HepG2 (cell line): ENCODE results near the gene MRPL9. TPM values are rescaled to one million over a fixed set of nuclear protein-coding genes. Genes with fewer than 3 reads are reported as not detected.

Experiments
- ASH2L ChIP-seq: fragments of 300-600, 200-600 bp; sonication (generic); IDR thresholded peaks from 2 replicates; pipeline ENCODE4 v1.7.0; 2017; ENCODE audit warnings: low read depth, mild to moderate bottlenecking, moderate library complexity, mixed read lengths, low read length; ENCODE audit not compliant: insufficient read length
- CBFB ChIP-seq: sonication (generic); formaldehyde crosslinking; IDR thresholded peaks from 2 replicates; pipeline ENCODE4 v1.4.0; 2020; ENCODE audit warnings: missing genetic modification reagents
- FOXP1 ChIP-seq, 2 experiments: fragments of 450-650 bp in 1 of 2; IDR thresholded peaks; 2 replicates each; pipeline ENCODE4 v1.6.1; 2017 to 2018; ENCODE audit warnings: antibody characterized with exemption in 1 of 2
- GABPB1 ChIP-seq: IDR thresholded peaks from 2 replicates; pipeline ENCODE4 v1.6.1; 2016; ENCODE audit warnings: mild to moderate bottlenecking, missing genetic modification reagents, moderate library complexity, missing compliant biosample characterization
- HCFC1 ChIP-seq: fragments of 150-350 bp; IDR thresholded peaks from 2 replicates; pipeline ENCODE4 v1.6.1; 2014; ENCODE audit warnings: low read depth, low read length
- JDP2 ChIP-seq: sonication (generic); formaldehyde crosslinking; IDR thresholded peaks from 2 replicates; pipeline ENCODE4 v1.8.1; 2022; ENCODE audit warnings: missing genetic modification reagents, borderline replicate concordance
- MTF2 ChIP-seq: sonication (generic); formaldehyde crosslinking; IDR thresholded peaks from 2 replicates; pipeline ENCODE4 v1.5.0; 2020; ENCODE audit warnings: missing genetic modification reagents, borderline replicate concordance
- PCBP1 ChIP-seq: fragments of 200-400 bp; formaldehyde crosslinking; IDR thresholded peaks from 2 replicates; pipeline ENCODE4 v1.6.1; 2017; ENCODE audit warnings: mild to moderate bottlenecking, low read depth, low read length, borderline replicate concordance
- PITX1 ChIP-seq: sonication (generic); formaldehyde crosslinking; IDR thresholded peaks from 2 replicates; pipeline ENCODE4 v1.5.1; 2020; ENCODE audit warnings: mild to moderate bottlenecking, missing genetic modification reagents
- SATB2 ChIP-seq: sonication (generic); formaldehyde crosslinking; IDR thresholded peaks from 2 replicates; pipeline ENCODE4 v1.5.0; 2020; ENCODE audit warnings: missing genetic modification reagents
- SETDB1 ChIP-seq: sonication (generic); formaldehyde crosslinking; IDR thresholded peaks from 2 replicates; pipeline ENCODE4 v1.5.1; 2020; ENCODE audit warnings: missing genetic modification reagents, mild to moderate bottlenecking, borderline replicate concordance
- SNRNP70 ChIP-seq: fragments of 200-400 bp; formaldehyde crosslinking; IDR thresholded peaks from 2 replicates; pipeline ENCODE4 v1.6.1; 2017; ENCODE audit warnings: mild to moderate bottlenecking, low read depth, low read length, moderate library complexity
- SP5 ChIP-seq: IDR thresholded peaks from 2 replicates; pipeline ENCODE4 v1.6.1; 2016; ENCODE audit warnings: low read depth, borderline replicate concordance
- TBX3 ChIP-seq: fragments of 450-650 bp; IDR thresholded peaks from 2 replicates; pipeline ENCODE4 v1.6.1; 2017; ENCODE audit warnings: antibody characterized with exemption, mild to moderate bottlenecking, inconsistent platforms, borderline replicate concordance
- ZNF563 ChIP-seq: sonication (generic); formaldehyde crosslinking; IDR thresholded peaks from 2 replicates; pipeline ENCODE4 v1.8.0; 2022; ENCODE audit warnings: mild to moderate bottlenecking, moderate library complexity, missing genetic modification reagents
- ZNF605 ChIP-seq: sonication (generic); formaldehyde crosslinking; IDR thresholded peaks from 2 replicates; pipeline ENCODE4 v1.8.0; 2022; ENCODE audit warnings: mild to moderate bottlenecking, missing genetic modification reagents
- ZSCAN25 ChIP-seq: sonication (generic); formaldehyde crosslinking; IDR thresholded peaks from 2 replicates; pipeline ENCODE4 v1.8.0; 2022; ENCODE audit warnings: mild to moderate bottlenecking, missing genetic modification reagents
- polyA plus RNA-seq, 8 experiments: library from polyadenylated mRNA; depleted of rRNA in 3 of 8; stranded (reverse) in 7 of 8; unstranded in 1 of 8; fragments of >200 nt; fragmentation: Illumina TruSeq in 4 of 8; extraction: Trizol in 4 of 8; gene quantifications; 2 replicates each; pipeline versions ENCODE4 v1.2.1 to v1.2.3, GENCODE V29; 2011 to 2016; ENCODE audit warnings: low read depth in 4 of 8, missing spikeins in 1 of 8, mixed read lengths in 1 of 8; ENCODE audit not compliant: insufficient read depth in 1 of 8
- total RNA-seq, 5 experiments: library from RNA; depleted of rRNA; stranded (reverse); fragments of >200 nt; fragmentation: Illumina TruSeq; extraction: Trizol; gene quantifications; 2 replicates each; pipeline ENCODE4 v1.2.3, GENCODE V29; 2016; ENCODE audit warnings: low read depth in 1 of 5
- TF ChIP-seq, protein P1 (sequence below): sonication (generic); formaldehyde crosslinking; IDR thresholded peaks from 2 replicates; pipeline ENCODE4 v1.4.0; 2020; ENCODE audit warnings: mild to moderate bottlenecking, missing genetic modification reagents
- TF ChIP-seq, protein P2 (sequence below): sonication (generic); formaldehyde crosslinking; IDR thresholded peaks from 2 replicates; pipeline ENCODE4 v1.4.0; 2020; ENCODE audit warnings: mild to moderate bottlenecking, missing genetic modification reagents, borderline replicate concordance
- TF ChIP-seq, protein P3 (sequence below): sonication (generic); formaldehyde crosslinking; IDR thresholded peaks from 2 replicates; pipeline ENCODE4 v1.5.0; 2020; ENCODE audit warnings: missing genetic modification reagents, mild to moderate bottlenecking, borderline replicate concordance

Gene MRPL9
- total and polyA plus RNA-seq, 2 of the 13 experiments (the other 11 are each of a cell fraction or from before 2014, with no cell fraction given) = 72.1 to 107 TPM

DNA sequence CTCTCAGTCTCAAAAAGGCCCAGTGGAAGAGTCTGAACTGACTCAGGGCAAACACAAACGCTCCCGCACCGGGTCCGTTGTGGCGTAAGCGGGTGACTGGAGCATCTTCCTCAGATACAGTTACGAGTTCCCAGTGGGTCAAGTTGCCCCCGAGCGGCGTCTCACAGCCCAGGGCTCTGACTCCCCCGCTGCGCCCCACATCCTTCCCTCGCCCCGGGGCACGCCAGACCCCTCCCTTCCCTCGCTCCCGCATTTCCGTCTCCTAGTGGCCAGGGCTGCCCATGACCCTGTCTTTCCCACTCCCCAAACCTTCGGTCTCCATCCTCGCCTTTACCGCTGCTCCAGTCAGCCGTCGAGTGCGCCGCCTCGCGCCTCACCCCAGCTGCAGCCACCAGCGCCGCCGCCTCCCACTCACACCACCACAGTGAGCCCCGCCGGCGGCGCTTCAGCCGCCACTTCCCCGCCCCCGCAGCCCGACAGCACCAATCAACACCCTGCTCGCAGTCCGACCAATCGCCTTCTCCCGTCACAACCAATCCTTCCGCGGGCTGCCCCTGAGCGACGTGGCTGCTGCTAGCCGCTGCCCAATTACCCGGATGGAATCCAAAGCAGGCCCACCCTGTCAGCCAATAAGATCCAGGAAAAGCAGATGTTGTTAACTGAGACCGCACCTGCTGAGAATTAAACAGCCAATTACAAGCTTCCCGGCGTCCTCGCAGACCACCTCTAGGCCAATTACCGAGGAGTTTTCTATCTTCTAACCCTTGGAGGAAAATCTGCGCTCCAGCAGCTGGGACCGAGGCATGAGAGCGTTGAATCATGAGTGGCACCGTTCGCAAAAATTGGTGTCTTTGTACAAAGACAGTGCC lies 27.0 kb upstream of the MRPL9 start, which contains the start of gene TDRKH (continued):
- TF ChIP-seq ZSCAN25 = peak; percentile 59; the same call in 1 of the 2 replicates
- peak; percentile 79; the same call in 1 of the 2 replicates for TF ChIP-seq GABPB1 (CRISPR knock-in tag)
- TF ChIP-seq, protein P1, sequence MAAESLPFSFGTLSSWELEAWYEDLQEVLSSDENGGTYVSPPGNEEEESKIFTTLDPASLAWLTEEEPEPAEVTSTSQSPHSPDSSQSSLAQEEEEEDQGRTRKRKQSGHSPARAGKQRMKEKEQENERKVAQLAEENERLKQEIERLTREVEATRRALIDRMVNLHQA (CRISPR knock-in tag) = no peak
- TF ChIP-seq TBX3 = peak; percentile 88
- TF ChIP-seq FOXP1 (IDR thresholded peaks at IDR 0.05) = no peak
- TF ChIP-seq FOXP1 (CRISPR knock-in tag; IDR thresholded peaks at IDR 0.05) = no peak
- TF ChIP-seq, protein P2, sequence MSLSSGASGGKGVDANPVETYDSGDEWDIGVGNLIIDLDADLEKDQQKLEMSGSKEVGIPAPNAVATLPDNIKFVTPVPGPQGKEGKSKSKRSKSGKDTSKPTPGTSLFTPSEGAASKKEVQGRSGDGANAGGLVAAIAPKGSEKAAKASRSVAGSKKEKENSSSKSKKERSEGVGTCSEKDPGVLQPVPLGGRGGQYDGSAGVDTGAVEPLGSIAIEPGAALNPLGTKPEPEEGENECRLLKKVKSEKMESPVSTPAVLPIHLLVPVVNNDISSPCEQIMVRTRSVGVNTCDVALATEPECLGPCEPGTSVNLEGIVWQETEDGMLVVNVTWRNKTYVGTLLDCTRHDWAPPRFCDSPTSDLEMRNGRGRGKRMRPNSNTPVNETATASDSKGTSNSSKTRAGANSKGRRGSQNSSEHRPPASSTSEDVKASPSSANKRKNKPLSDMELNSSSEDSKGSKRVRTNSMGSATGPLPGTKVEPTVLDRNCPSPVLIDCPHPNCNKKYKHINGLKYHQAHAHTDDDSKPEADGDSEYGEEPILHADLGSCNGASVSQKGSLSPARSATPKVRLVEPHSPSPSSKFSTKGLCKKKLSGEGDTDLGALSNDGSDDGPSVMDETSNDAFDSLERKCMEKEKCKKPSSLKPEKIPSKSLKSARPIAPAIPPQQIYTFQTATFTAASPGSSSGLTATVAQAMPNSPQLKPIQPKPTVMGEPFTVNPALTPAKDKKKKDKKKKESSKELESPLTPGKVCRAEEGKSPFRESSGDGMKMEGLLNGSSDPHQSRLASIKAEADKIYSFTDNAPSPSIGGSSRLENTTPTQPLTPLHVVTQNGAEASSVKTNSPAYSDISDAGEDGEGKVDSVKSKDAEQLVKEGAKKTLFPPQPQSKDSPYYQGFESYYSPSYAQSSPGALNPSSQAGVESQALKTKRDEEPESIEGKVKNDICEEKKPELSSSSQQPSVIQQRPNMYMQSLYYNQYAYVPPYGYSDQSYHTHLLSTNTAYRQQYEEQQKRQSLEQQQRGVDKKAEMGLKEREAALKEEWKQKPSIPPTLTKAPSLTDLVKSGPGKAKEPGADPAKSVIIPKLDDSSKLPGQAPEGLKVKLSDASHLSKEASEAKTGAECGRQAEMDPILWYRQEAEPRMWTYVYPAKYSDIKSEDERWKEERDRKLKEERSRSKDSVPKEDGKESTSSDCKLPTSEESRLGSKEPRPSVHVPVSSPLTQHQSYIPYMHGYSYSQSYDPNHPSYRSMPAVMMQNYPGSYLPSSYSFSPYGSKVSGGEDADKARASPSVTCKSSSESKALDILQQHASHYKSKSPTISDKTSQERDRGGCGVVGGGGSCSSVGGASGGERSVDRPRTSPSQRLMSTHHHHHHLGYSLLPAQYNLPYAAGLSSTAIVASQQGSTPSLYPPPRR (CRISPR knock-in tag) = peak; percentile 45
- peak; percentile 72; the same call in 1 of the 2 replicates for TF ChIP-seq ZNF563 (CRISPR knock-in tag)
- peak; percentile 55; the same call in 1 of the 2 replicates for TF ChIP-seq SP5
- no peak for TF ChIP-seq HCFC1
- TF ChIP-seq JDP2 (CRISPR knock-in tag) = no peak; the same call in 1 of the 2 replicates
- TF ChIP-seq SATB2 (CRISPR knock-in tag) = 0 out of 2 replicates have a peak, but pooled peaks have one; percentile 49
- no peak for TF ChIP-seq SNRNP70
- TF ChIP-seq PITX1 (CRISPR knock-in tag) = peak; percentile 77
- no peak for TF ChIP-seq PCBP1
- TF ChIP-seq CBFB = peak; percentile 50; the same call in 1 of the 2 replicates
- TF ChIP-seq SETDB1 = no peak
- TF ChIP-seq ZNF605 (CRISPR knock-in tag) = peak; percentile 95
- no peak for TF ChIP-seq MTF2 (CRISPR knock-in tag)
- TF ChIP-seq, protein P3, sequence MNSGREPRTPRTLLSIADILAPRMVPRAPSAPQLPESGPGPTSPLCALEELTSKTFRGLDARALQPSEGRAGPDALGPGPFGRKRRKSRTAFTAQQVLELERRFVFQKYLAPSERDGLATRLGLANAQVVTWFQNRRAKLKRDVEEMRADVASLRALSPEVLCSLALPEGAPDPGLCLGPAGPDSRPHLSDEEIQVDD (CRISPR knock-in tag) = peak; percentile 88; the same call in 1 of the 2 replicates
- peak; percentile 59 for TF ChIP-seq ASH2L
